Stimulated activated CD4-positive, alpha-beta T cell treated with anti-CD3 and anti-CD28 coated beads, Interleukin-12 subunit alpha, Interleukin-12 subunit beta, amount 100 ng/mL, for 4 hours (primary cell): ENCODE measurements around the gene OR9A4.

Source experiments
- DNase-seq: peaks from one replicate; pipeline ENCODE4 v3.0.0-alpha.2; 2020

The OR9A4 gene

DNA sequence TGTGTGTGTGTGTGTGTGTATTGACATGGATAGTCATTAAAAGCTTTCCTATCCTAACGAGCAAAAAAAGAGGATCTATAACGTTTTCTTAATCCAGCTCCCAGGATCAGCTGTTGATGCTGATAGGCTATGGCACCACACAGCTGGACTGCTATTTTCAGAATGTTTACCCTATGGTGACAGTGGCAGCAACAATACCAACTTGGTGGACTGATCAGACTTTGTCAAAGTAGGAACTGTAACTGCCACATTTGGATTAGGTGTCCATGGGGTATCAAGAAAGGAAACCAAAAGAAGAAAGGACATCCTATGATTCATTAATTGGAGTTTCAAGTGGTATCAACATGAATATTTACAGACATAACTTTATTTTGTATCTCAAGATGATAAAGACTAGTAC is 33.3 kb downstream of the OR9A4 start:
- no peak for DNase-seq

DNA sequence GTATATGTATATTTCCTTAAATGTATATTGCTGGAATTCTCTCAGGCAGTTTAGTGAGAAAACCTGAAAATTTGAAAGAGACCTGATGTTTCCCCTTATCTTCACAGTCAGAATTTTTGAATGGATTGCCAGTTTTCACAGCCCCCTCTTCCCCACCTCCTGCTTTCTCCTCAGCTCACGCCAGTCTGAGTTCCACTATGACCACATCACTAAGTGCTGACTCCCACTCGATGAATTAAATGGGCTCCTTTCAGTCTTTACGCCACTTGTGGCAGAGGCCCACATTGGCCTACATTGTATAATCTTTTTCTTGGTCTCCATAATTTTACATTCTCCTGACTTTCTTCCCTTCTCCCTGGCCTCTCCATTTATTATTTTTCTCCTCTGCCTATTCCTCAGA is 33.7 kb downstream of the OR9A4 start:
- DNase-seq = no peak

DNA sequence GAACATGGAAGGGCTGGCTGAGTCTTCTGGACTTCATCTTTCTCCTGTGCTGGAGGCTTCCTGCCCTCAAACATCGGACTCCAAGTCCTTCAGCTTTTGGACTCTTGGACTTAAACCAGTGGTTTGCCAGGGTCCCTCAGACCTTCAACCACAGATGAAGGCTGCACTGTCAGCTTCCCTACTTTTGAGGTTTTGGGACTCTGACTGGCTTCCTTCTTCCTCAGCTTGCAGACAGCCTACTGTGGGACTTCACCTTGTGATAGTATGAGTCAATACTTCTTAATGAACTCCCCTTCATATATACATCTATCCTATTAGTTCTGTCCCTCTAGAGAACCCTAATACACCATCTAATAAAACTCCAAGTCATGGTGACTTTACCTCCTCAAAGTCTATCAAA is 34.6 kb downstream of the OR9A4 start:
- DNase-seq = no peak

DNA sequence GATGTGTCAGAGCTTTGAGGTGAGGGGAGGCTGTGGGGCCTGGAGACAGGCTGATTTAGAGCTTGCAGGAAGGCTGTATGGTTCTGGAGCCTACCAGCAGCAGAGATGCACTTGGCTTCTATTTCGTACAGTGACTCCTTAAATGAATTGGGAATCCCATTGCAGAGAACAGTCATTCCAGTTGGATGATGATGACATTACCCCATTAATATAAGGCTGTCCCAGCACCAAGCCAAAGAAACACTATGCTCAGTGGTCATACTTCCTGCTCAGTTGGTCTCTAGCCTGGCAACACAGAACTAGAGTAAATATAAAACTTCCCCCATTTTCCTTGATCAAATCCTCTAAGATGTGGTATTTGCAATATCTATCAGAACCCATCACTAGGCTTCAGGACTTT is 36.3 kb downstream of the OR9A4 start:
- DNase-seq = no peak

DNA sequence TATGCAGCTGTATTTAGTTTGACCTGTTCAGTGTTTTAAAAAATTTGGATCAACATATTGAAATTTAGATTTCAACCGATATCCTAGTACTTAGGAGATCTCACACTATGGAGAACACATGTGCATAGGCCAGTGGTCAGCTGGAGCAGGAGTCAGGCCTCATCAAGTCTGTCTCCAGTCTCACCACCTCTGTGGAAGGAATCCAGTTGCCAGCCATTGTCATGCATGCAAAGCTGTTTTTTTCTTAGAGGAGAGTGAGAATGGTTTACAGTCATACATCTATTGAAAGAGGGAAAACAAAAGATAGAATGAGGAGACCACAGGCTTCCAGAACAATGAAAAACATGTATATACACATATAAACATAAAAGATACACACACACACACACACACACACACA is 38.1 kb downstream of the OR9A4 start:
- DNase-seq = no peak

DNA sequence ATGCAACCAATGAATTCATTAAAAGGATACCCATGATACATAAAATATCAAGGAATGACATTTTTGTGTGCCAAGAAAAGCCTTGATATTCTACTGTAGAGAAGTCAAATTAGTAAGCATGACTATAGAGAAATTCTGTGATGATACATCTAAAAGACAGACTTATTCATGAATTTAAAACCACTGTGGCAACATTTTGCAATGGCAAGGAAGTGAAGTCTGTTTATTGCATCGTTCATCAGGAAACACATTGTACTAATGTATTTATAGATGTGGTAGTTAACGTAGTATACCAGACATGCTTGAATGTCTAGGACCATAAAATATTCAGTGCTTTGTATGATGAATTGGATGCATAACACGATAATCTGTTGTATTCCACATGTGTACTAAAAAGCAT is 39.9 kb downstream of the OR9A4 start:
- no peak for DNase-seq

DNA sequence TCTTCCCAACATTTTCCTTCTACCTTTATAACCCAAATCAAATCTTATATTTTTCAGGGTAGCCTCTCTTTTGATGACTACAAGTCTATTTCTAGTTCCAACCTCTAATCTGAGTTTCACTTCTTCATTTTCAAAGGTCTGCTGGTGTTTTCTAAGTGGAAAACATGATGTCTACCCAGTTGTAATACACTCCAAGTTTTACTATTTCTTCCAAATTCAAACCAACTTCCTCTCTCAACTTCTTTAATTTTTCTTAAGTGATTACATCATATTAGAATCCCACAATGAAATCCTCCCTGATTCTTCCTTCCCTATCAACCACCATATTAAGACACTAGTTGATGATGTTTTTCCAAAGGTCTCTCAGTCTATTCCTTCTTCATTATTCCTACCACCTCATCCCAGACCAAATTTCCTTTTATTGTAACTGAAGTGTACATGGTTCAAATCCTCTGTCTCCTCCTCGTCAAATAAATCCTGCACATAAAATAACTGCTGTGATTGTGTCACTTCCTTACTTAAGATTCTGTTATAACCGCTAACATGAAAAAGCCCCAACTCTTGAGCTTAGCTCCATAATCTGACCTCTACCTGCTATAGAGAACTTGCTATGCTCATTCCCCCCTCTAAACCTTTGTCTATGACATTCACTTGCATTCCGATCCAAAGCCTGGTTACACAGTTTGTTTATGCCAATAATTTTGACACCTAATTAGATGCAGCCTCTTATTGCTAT is 44.7 kb downstream of the OR9A4 start:
- no peak for DNase-seq
